DND-41 (cell line): ENCODE results near the gene KRT77.

Source experiments
- CTCF ChIP-seq: IDR thresholded peaks from 2 replicates; pipeline ENCODE4 v1.5.1; 2012; ENCODE audit warnings: borderline replicate concordance, low read length, moderate library complexity, mild to moderate bottlenecking; ENCODE audit not compliant: poor library complexity, severe bottlenecking; ENCODE audit errors: extremely low read depth
- EZH2 ChIP-seq: IDR thresholded peaks from 3 replicates; pipeline ENCODE4 v1.6.1; 2012; ENCODE audit warnings: borderline replicate concordance, low read depth, mild to moderate bottlenecking, moderate library complexity, low read length, inconsistent platforms; ENCODE audit not compliant: severe bottlenecking

GRCh38 chr12:52657250-52657902 is 45.9 kb downstream of the KRT77 start:
- no peak for TF ChIP-seq CTCF
- TF ChIP-seq EZH2 = no peak
